Heart left ventricle (tissue), 13 donors: Measurements from ENCODE around the gene RAB27B.

Experiments
- CTCF ChIP-seq, 12 donors: fragments of 200-600 bp; sonication (generic) in 4 of 12; IDR thresholded peaks; one replicate each; pipeline versions ENCODE4 v1.5.0 to v1.8.0; 2018 to 2022; ENCODE audit warnings: antibody characterized with exemption in 12 of 12, mild to moderate bottlenecking in 5 of 12
- POLR2A ChIP-seq, 2 donors: fragments of 450-650 bp; IDR thresholded peaks; one replicate each; pipeline ENCODE4 v1.6.1; 2017; ENCODE audit warnings: antibody characterized with exemption in 2 of 2, mild to moderate bottlenecking in 2 of 2, moderate library complexity in 2 of 2
- donor health status: ischemic (EF 13 %, LVEDD 7.1; RV severe dilation, severe dysfunction).
- donor health status: DM: no; HTN: yes; CAD: no.
- donor health status: DM: no; HTN: no; CAD: no.
- donor health status: ischemic (EF 25% LVEDD 6.9; RV normal size, moderate dysfunction).
- donor health status: ischemic (EF 25% LVEDD 5.7; RV mildly dilated, moderate dysfunction).
- donor health status: ischemic (EF 35%, LVEDD 5.7; RV mildly dilated, moderate dysfunction).
- donor health status: nonischemic (EF 11% LVEDD 7.7; RV severe dilation, severe dysfunction).
- donor health status: DM: yes; HTN: yes; CAD: no.
- donor health status: PGD.
- donor health status: ischemic (EF 29% LVEDD 5.4; RV normal size, mild dysfunction).
- donor health status: nonischemic (EF 23%, LVEDD 6.1; RV moderate dilation, normal function).

- no peak for TF ChIP-seq CTCF (IDR thresholded peaks at IDR 0.05)
- no peak for TF ChIP-seq POLR2A (IDR thresholded peaks at IDR 0.05)
Observed at GRCh38 chr18:54824761-54825160, 3.5 kb upstream of the RAB27B start.
